ENCODE results near the gene DYRK3. TPM values are rescaled to one million over a fixed set of nuclear protein-coding genes. Genes with fewer than 3 reads are reported as not detected.

DYRK3 gene
- total RNA-seq, 4 donors from 2014 or later: 2.2 to 4.7 (median 4.1) TPM

DNA sequence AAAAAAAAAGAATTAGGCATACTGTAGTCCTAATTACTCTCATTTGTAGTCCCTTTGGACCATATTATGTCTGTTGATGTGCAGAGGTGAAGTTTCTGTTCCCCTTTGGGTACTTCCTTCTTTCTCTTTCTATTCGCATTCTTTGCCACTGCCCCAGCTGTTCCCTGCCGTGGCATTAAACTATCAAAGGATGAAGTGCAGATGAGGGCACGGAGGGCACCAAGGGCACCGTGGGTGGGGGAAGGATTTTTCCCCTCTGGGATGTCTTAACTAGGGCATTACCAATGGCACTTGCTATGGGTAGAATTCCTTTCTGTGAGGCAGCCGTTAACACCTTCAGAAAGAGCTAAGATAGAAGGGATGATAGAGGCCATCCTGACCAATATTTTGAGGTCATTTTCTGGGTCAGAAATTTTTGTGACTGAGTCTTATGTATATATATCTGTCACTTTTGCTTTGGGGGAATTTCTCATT is 44.4 kb downstream of the DYRK3 start:
- H3K4me3 ChIP-seq: no peak overlapping the region
- TF ChIP-seq EP300 (IDR thresholded peaks at IDR 0.05): no peak
- TF ChIP-seq POLR2A (IDR thresholded peaks at IDR 0.05): no peak
- TF ChIP-seq POLR2AphosphoS5 (IDR thresholded peaks at IDR 0.05): no peak
- no peak for TF ChIP-seq CTCF (IDR thresholded peaks at IDR 0.05)
- no peaks in the 10 kb centered on the region for H3K27me3 ChIP-seq
- no peaks in the 10 kb centered on the region for H3K36me3 ChIP-seq
- no peak overlapping the region for H3K27ac ChIP-seq
- 58% methylated on average over 5 of the region's 5 CpGs for WGBS
- H3K4me1 ChIP-seq: peaks cover 17% of the 10 kb centered on the region
- no peak for DNase-seq (ENCODE audit: low spot score in 2 of 2)
- H3K9me3 ChIP-seq: no peaks in the 10 kb centered on the region

DNA sequence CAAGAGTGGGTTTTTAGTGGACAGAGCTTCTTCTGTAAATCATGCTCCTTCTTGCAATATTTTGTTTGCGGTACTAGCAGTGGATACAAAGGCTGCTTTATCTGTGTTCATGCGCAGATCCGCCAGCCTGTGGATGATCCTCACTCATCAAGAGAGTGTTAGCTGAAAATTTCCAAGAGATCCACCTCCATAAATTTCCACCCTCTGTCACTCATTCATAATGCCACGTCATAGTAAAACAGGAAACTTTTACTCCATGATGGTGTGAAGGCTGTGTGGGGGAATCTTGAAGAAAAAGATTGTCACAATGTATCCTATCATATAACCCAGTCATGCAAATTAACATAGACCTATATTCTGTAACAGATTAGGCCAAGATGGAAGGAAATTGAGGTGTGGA is 44.9 kb downstream of the DYRK3 start:
- Histone ChIP-seq H3K36me3 (no peaks in the 10 kb centered on the region), H3K27me3 (no peaks in the 10 kb centered on the region), H3K4me3 (no peak overlapping the region), H3K4me1 (peaks cover 11% of the 10 kb centered on the region), H3K27ac (no peak overlapping the region), H3K9me3 (no peaks in the 10 kb centered on the region)
- no peak for DNase-seq (ENCODE audit: low spot score in 2 of 2)
- no peak for TF ChIP-seq POLR2AphosphoS5 (IDR thresholded peaks at IDR 0.05)
- no peak for TF ChIP-seq POLR2A (IDR thresholded peaks at IDR 0.05)
- no peak for TF ChIP-seq EP300 (IDR thresholded peaks at IDR 0.05)
- no peak for TF ChIP-seq CTCF (IDR thresholded peaks at IDR 0.05)
- WGBS: 72% methylated on average over 4 of the region's 4 CpGs

- H3K9me3 ChIP-seq: no peaks in the 10 kb centered on the region
- 51% methylated on average over 2 of the region's 2 CpGs for WGBS
- H3K4me1 ChIP-seq: peaks cover 10% of the 10 kb centered on the region
- H3K27ac ChIP-seq: no peak overlapping the region
- DNase-seq (ENCODE audit: low spot score in 2 of 2): no peak
- H3K27me3 ChIP-seq: no peaks in the 10 kb centered on the region
- H3K4me3 ChIP-seq: no peak overlapping the region
- TF ChIP-seq CTCF (IDR thresholded peaks at IDR 0.05): no peak
- no peak for TF ChIP-seq POLR2A (IDR thresholded peaks at IDR 0.05)
- no peak for TF ChIP-seq EP300 (IDR thresholded peaks at IDR 0.05)
- TF ChIP-seq POLR2AphosphoS5 (IDR thresholded peaks at IDR 0.05): no peak
- no peaks in the 10 kb centered on the region for H3K36me3 ChIP-seq
These were observed 46.0 kb downstream of the DYRK3 start for GRCh38 chr1:206681359-206681758.

- no peak for DNase-seq (ENCODE audit: low spot score in 2 of 2)
- Histone ChIP-seq H3K4me3 (no peak overlapping the region), H3K27ac (no peak overlapping the region), H3K9me3 (no peaks in the 10 kb centered on the region), H3K36me3 (no peaks in the 10 kb centered on the region), H3K4me1 (peaks cover 17% of the 10 kb centered on the region), H3K27me3 (no peaks in the 10 kb centered on the region)
- WGBS: 84% methylated on average over 3 of the region's 3 CpGs
- no peak for TF ChIP-seq CTCF (IDR thresholded peaks at IDR 0.05)
- TF ChIP-seq POLR2AphosphoS5 (IDR thresholded peaks at IDR 0.05): no peak
- no peak for TF ChIP-seq POLR2A (IDR thresholded peaks at IDR 0.05)
- TF ChIP-seq EP300 (IDR thresholded peaks at IDR 0.05): no peak
These were observed 46.8 kb downstream of the DYRK3 start for GRCh38 chr1:206682111-206682510.

DNA sequence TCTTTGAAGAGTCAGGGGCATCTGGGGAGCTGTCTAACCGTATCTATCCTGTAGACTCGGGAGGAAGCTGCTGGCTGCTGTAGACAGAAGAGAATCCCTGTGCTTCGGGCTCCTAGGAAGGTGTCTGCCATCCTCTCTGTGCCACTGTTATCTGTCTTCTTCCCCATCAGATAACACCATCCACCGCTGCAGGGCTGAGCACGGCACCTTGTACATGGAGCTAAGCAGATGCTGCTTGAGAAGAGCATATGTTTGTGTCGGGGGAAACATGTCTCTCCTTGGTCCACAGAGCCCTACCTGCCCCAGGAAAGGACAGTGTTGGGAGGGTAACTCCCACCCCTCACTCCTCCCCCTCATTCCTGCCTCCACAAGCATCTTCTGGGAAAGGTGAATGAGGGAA is 48.0 kb downstream of the DYRK3 start:
- Histone ChIP-seq H3K36me3 (no peaks in the 10 kb centered on the region), H3K4me3 (no peak overlapping the region), H3K27me3 (no peaks in the 10 kb centered on the region), H3K4me1 (peaks cover 29% of the 10 kb centered on the region), H3K27ac (no peak overlapping the region), H3K9me3 (no peaks in the 10 kb centered on the region)
- TF ChIP-seq POLR2AphosphoS5 (IDR thresholded peaks at IDR 0.05) (no peak), POLR2A (IDR thresholded peaks at IDR 0.05) (no peak), CTCF (IDR thresholded peaks at IDR 0.05) (no peak), EP300 (IDR thresholded peaks at IDR 0.05) (no peak)
- WGBS: 95% methylated on average over 6 of the region's 6 CpGs
- DNase-seq (ENCODE audit: low spot score in 2 of 2): peak in 1 of 2 donors; percentile 51
